ENCODE data around the gene AFAP1L1. TPM values are rescaled to one million over a fixed set of nuclear protein-coding genes. Genes with fewer than 3 reads are reported as not detected.

AFAP1L1 gene
- total and polyA plus RNA-seq, 10 of the 15 experiments (the other 5 are each of a cell fraction or from before 2014, with no cell fraction given) = 0.11 TPM; not detected in 9

DNA sequence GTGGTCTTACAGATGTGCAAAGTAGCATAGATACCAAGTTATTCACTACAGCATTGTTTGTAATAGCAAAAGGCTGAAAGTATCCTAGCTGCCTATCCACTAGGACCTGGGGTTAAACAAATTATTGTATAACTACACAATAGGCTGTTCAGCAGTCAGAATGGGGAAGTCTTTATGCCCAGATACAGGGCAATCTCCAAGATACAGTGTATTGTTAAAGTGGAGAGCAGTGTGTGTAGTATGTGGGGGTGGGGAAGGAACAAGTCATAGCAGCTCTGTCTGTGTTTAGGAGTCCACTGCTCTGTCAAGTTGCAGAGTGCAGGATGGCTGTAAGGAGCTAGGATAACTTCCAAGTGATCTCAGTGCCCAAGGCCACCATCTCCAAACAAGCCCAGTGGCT lies 91.7 kb downstream of the AFAP1L1 start:
- H3K4me2 ChIP-seq (ENCODE audit: control insufficient read depth, insufficient read depth) = no peak overlapping the region
- CTCF ChIA-PET = interaction anchor here (1.3 kb wide), 2 partner anchors 43 to 82 kb away, joined by 3 to 4 read pairs; no protein-coding TSS in a partner anchor
- SMC1A ChIA-PET (ENCODE audit: uncharacterized antibody, unreplicated experiment) = no interaction called here
- TF ChIP-seq MTA3 (IDR thresholded peaks at IDR 0.05; ENCODE audit: borderline replicate concordance, low read length) = no peak
- no peak for TF ChIP-seq RAD21 (IDR thresholded peaks at IDR 0.05; ENCODE audit: insufficient read depth, low read depth, low read length)
- no peak for DNase-seq (ENCODE audit: low read depth, low spot score)
- intact Hi-C loops (cut with micrococcal nuclease; ENCODE audit: unreplicated experiment) = no loop called here
- BruUV-seq (replicated peaks) = no TSS peak
- no peak for FAIRE-seq
- no peaks in the 10 kb centered on the region for H4K20me1 ChIP-seq (ENCODE audit: control insufficient read depth, insufficient read depth)
- H3K4me3 ChIP-seq = no peak overlapping the region
- H3K79me2 ChIP-seq (ENCODE audit: control insufficient read depth, insufficient read depth, low read length) = peaks cover 6% of the 10 kb centered on the region
- H3K4me1 ChIP-seq (ENCODE audit: control insufficient read depth, insufficient read depth, low read length) = peaks cover 7% of the 10 kb centered on the region
- POLR2A ChIA-PET = no interaction called here
- H3K9ac ChIP-seq (ENCODE audit: control insufficient read depth, insufficient read depth, low read length) = no peak overlapping the region
- H3K27me3 ChIP-seq (replicated peaks in 1 of 2; ENCODE audit: control insufficient read depth in 2 of 2, insufficient read depth in 2 of 2, low read length in 1 of 2) = no peaks in the 10 kb centered on the region
- in situ Hi-C loops (cut with MboI) = no loop called here
- ATAC-seq = no peak
- no peak overlapping the region for H3K27ac ChIP-seq (ENCODE audit: control insufficient read depth, insufficient read depth)
- H2AFZ ChIP-seq (ENCODE audit: control insufficient read depth, low read depth, low read length) = no peak overlapping the region
- no peaks in the 10 kb centered on the region for H3K36me3 ChIP-seq (ENCODE audit: control insufficient read depth in 2 of 2, insufficient read depth in 2 of 2, low read length in 1 of 2)
- H3K9me3 ChIP-seq (replicated peaks; ENCODE audit: control insufficient read depth, insufficient read depth, low read length) = no peaks in the 10 kb centered on the region
- RAD21 ChIA-PET (ENCODE audit: unreplicated experiment) = no interaction called here

- H2AFZ ChIP-seq (ENCODE audit: control insufficient read depth, low read depth, low read length) = no peak overlapping the region
- no peak overlapping the region for H3K4me2 ChIP-seq (ENCODE audit: control insufficient read depth, insufficient read depth)
- in situ Hi-C loops (cut with MboI) (no loop called here), intact Hi-C loops (cut with micrococcal nuclease; ENCODE audit: unreplicated experiment) (no loop called here)
- ATAC-seq (no peak), FAIRE-seq (no peak), DNase-seq (ENCODE audit: low read depth, low spot score) (no peak)
- TF ChIP-seq SMARCA5 (IDR thresholded peaks at IDR 0.05) (no peak), ZNF384 (IDR thresholded peaks at IDR 0.05; ENCODE audit: borderline replicate concordance, low read depth, low read length) (no peak), JUND (IDR thresholded peaks at IDR 0.05; ENCODE audit: low read depth, low read length) (no peak), BACH1 (IDR thresholded peaks at IDR 0.05; ENCODE audit: borderline replicate concordance) (no peak), JUNB (IDR thresholded peaks at IDR 0.05) (no peak), IKZF1 (conservative IDR thresholded peaks at IDR 0.05) (no peak), HDAC2 (IDR thresholded peaks at IDR 0.05) (no peak), SPI1 (IDR thresholded peaks at IDR 0.05; ENCODE audit: borderline replicate concordance, insufficient read depth, low read depth, low read length) (no peak), RB1 (IDR thresholded peaks at IDR 0.05; ENCODE audit: borderline replicate concordance) (no peak), MLLT1 (IDR thresholded peaks at IDR 0.05) (no peak), CHD1 (IDR thresholded peaks at IDR 0.05; ENCODE audit: low read depth, low read length) (no peak), BCL11A (IDR thresholded peaks at IDR 0.05; ENCODE audit: low read depth, low read length) (no peak), RCOR1 (conservative IDR thresholded peaks at IDR 0.05; ENCODE audit: low read depth, low read length) (no peak), NFYB (IDR thresholded peaks at IDR 0.05; ENCODE audit: insufficient read depth, low read depth, low read length) (no peak)
- peaks cover under 1% of the 10 kb centered on the region; the same call in 1 of the 2 replicates for H3K79me2 ChIP-seq (ENCODE audit: control insufficient read depth, insufficient read depth, low read length)
- SMC1A ChIA-PET (ENCODE audit: uncharacterized antibody, unreplicated experiment) = no interaction called here
- WGBS (ENCODE audit: insufficient coverage, insufficient replicate concordance, low lambda C conversion rate, missing lambda C conversion rate) = 99% methylated on average over 9 of the region's 9 CpGs
- no peaks in the 10 kb centered on the region for H3K36me3 ChIP-seq (ENCODE audit: control insufficient read depth in 2 of 2, insufficient read depth in 2 of 2, low read length in 1 of 2)
- no peak overlapping the region for H3K27ac ChIP-seq (ENCODE audit: control insufficient read depth, insufficient read depth)
- no peaks in the 10 kb centered on the region for H4K20me1 ChIP-seq (ENCODE audit: control insufficient read depth, insufficient read depth)
- BruUV-seq (replicated peaks) = no TSS peak
- H3K27me3 ChIP-seq (replicated peaks in 1 of 2; ENCODE audit: control insufficient read depth in 2 of 2, insufficient read depth in 2 of 2, low read length in 1 of 2) = no peaks in the 10 kb centered on the region
- POLR2A ChIA-PET = no interaction called here
- peaks cover 2% of the 10 kb centered on the region; the same call in 1 of the 2 replicates for H3K4me1 ChIP-seq (ENCODE audit: control insufficient read depth, insufficient read depth, low read length)
- no peak overlapping the region for H3K9ac ChIP-seq (ENCODE audit: control insufficient read depth, insufficient read depth, low read length)
- H3K4me3 ChIP-seq = no peak overlapping the region
- RAD21 ChIA-PET (ENCODE audit: unreplicated experiment) = no interaction called here
- no peaks in the 10 kb centered on the region for H3K9me3 ChIP-seq (replicated peaks; ENCODE audit: control insufficient read depth, insufficient read depth, low read length)
- CTCF ChIA-PET = interaction anchor here (1.3 to 5.8 kb wide), 3 partner anchors 46 to 254 kb away, joined by 3 to 118 read pairs (median 3); no protein-coding TSS in a partner anchor
Observed at GRCh38 chr5:149363936-149364335, 92.3 kb downstream of the AFAP1L1 start.

All from GM12878 (cell line).